Measurements from ENCODE around the gene SLC24A5. TPM values are rescaled to one million over a fixed set of nuclear protein-coding genes. Genes with fewer than 3 reads are reported as not detected.

The SLC24A5 gene
- total RNA-seq, 4 donors from 2014 or later, result not detected

DNA sequence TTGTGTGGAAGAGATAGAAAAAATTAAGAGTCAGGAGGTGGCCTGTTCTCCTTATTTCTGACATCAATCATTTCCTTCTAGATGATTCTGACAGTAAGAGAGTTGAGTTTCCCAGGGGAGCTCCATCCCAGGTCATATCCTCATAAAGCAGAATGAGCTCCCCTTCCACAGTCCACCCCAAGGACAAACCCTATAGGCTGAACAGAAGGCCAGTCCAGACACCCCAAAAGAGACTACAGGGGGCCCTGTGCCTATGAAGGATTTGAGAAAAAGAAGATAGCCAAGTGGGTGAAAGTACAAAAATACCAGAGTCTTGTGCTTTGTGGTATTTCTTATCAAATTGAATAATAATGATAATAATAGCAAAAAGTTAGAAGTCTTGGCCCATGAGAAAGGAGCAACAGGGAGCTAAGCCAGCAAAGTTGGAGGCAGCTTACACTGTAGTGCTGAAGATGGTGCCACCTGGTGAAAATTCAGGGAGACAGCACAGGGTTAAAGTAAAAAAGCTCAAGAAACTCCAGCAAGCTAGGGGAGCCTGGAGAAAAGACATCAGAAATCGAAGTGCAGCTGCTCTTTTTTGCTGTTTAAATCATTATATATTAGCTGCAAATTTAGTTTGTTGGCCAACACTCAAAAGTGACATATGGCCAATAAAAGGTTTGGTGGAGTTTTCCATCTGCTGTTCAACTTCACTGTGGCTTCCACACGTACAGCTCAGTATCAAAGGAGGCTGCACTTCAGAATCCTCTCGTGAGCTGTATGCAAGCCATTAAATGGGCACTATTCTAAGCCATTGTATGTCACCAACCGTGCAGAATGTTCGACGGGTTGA lies 35.8 kb upstream of the SLC24A5 start:
- Histone ChIP-seq H3K27ac (no peak overlapping the region), H3K27me3 (no peaks in the 10 kb centered on the region), H3K36me3 (no peaks in the 10 kb centered on the region), H3K9me3 (no peaks in the 10 kb centered on the region), H3K4me1 (peaks cover 5 to 8% of the 10 kb centered on the region in 2 donors), H3K4me3 (no peak overlapping the region)
- TF ChIP-seq, protein P1, sequence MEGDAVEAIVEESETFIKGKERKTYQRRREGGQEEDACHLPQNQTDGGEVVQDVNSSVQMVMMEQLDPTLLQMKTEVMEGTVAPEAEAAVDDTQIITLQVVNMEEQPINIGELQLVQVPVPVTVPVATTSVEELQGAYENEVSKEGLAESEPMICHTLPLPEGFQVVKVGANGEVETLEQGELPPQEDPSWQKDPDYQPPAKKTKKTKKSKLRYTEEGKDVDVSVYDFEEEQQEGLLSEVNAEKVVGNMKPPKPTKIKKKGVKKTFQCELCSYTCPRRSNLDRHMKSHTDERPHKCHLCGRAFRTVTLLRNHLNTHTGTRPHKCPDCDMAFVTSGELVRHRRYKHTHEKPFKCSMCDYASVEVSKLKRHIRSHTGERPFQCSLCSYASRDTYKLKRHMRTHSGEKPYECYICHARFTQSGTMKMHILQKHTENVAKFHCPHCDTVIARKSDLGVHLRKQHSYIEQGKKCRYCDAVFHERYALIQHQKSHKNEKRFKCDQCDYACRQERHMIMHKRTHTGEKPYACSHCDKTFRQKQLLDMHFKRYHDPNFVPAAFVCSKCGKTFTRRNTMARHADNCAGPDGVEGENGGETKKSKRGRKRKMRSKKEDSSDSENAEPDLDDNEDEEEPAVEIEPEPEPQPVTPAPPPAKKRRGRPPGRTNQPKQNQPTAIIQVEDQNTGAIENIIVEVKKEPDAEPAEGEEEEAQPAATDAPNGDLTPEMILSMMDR (IDR thresholded peaks at IDR 0.05 in 4 of 5, conservative IDR thresholded peaks at IDR 0.05 in 1 of 5), result no peak
- TF ChIP-seq POLR2A (IDR thresholded peaks at IDR 0.05), result no peak
- ATAC-seq (no peak), DNase-seq (no peak)
- intact Hi-C loops (cut with DNase I; ENCODE audit: low total_unique reads) (no loop called here), in situ Hi-C loops (cut with MboI; ENCODE audit: low sequenced_read_pairs in 4 of 4) (no loop called here)

DNA sequence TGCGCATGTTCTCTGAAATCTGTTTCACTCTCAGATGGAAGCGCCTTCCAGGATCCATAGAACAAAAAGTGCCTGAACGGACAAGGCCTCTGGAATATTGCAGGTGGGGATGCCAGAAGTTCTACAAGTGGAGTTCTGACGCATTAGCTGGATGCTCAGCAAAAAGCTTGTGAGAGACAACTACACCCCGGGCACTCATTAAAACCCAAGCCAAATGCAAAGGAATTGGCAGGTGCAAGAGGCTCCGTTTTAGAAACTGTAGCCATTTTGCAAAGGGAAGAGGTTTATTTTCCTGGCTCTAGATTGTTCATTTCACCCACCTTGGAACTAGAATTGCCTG lies 35.2 kb upstream of the SLC24A5 start:
- in situ Hi-C loops (cut with MboI; ENCODE audit: low sequenced_read_pairs in 4 of 4) (no loop called here), intact Hi-C loops (cut with DNase I; ENCODE audit: low total_unique reads) (no loop called here)
- H3K27ac ChIP-seq, result no peak overlapping the region
- DNase-seq, result no peak
- H3K9me3 ChIP-seq, result no peaks in the 10 kb centered on the region
- peaks cover 5 to 8% of the 10 kb centered on the region in 2 donors for H3K4me1 ChIP-seq
- no peaks in the 10 kb centered on the region for H3K27me3 ChIP-seq
- H3K36me3 ChIP-seq, result no peaks in the 10 kb centered on the region
- ATAC-seq, result no peak
- H3K4me3 ChIP-seq, result no peak overlapping the region
- TF ChIP-seq, protein P1 (IDR thresholded peaks at IDR 0.05 in 4 of 5, conservative IDR thresholded peaks at IDR 0.05 in 1 of 5), result no peak
- no peak for TF ChIP-seq POLR2A (IDR thresholded peaks at IDR 0.05)

DNA sequence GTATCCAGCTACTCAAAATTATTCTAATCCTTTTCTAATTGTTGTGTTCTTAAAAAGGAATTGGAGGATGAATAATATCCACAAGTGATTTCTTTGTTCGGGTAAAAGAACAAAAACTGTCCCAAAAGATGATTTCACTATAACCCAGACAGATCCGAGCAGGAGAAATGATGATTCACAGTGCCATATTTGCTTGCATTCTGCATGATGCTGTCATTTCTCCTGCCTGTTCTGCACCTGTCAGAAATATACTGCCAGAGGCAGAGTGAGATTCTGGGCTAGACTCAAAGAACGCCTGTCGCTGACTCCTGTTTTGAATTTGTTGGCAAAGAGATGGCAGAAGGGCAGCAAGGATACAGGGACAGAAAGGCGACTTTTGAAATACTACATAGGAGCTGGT lies 34.7 kb upstream of the SLC24A5 start:
- no peaks in the 10 kb centered on the region for H3K36me3 ChIP-seq
- TF ChIP-seq POLR2A (IDR thresholded peaks at IDR 0.05), result no peak
- TF ChIP-seq, protein P1 (IDR thresholded peaks at IDR 0.05 in 4 of 5, conservative IDR thresholded peaks at IDR 0.05 in 1 of 5), result no peak
- intact Hi-C loops (cut with DNase I; ENCODE audit: low total_unique reads), result no loop called here
- H3K27me3 ChIP-seq, result no peaks in the 10 kb centered on the region
- no peak overlapping the region for H3K4me3 ChIP-seq
- DNase-seq, result no peak
- peaks cover 5 to 8% of the 10 kb centered on the region in 2 donors for H3K4me1 ChIP-seq
- ATAC-seq, result peak in 1 of 2 donors; percentile 18
- no peak overlapping the region for H3K27ac ChIP-seq
- in situ Hi-C loops (cut with MboI; ENCODE audit: low sequenced_read_pairs in 4 of 4), result no loop called here
- H3K9me3 ChIP-seq, result no peaks in the 10 kb centered on the region

DNA sequence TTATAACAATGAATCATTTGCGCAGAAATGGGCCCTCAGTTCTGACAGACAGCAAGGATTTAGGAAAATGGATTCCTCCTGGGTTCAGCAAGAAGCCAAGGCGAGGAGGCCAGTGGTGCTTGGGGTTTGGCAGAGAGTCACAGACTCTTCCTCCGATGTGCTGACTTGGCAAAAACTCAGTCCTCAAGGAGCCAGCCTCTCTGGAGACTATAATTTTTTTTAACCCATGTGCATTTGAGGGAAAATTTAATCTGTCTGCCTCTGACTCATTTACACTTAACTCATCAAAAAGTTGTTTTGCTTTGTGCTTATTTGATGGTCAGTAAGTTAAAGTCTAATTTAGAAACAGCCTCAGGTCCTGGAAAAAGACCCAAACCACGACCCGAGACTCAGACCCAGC lies 34.2 kb upstream of the SLC24A5 start:
- Histone ChIP-seq H3K27me3 (no peaks in the 10 kb centered on the region), H3K36me3 (no peaks in the 10 kb centered on the region), H3K4me1 (peaks cover 5 to 8% of the 10 kb centered on the region in 2 donors), H3K27ac (no peak overlapping the region), H3K9me3 (no peaks in the 10 kb centered on the region), H3K4me3 (no peak overlapping the region)
- DNase-seq (no peak), ATAC-seq (no peak)
- intact Hi-C loops (cut with DNase I; ENCODE audit: low total_unique reads) (no loop called here), in situ Hi-C loops (cut with MboI; ENCODE audit: low sequenced_read_pairs in 4 of 4) (no loop called here)
- TF ChIP-seq POLR2A (IDR thresholded peaks at IDR 0.05), result no peak
- TF ChIP-seq, protein P1 (IDR thresholded peaks at IDR 0.05 in 4 of 5, conservative IDR thresholded peaks at IDR 0.05 in 1 of 5), result no peak

Measured in gastrocnemius medialis (tissue), 4 donors.